Measurements from ENCODE around the gene COL5A2.

Gene COL5A2

GRCh38 chr2:189083106-189083505 lies 96.5 kb downstream of the COL5A2 start:
- Mint-ChIP-seq H3K36me3 (peaks cover 3% of the 10 kb centered on the region), H3K27ac (no peak overlapping the region), H3K4me1 (ENCODE audit: low read depth) (no peaks in the 10 kb centered on the region), H3K9me3 (ENCODE audit: low read depth) (no peaks in the 10 kb centered on the region), H3K27me3 (no peaks in the 10 kb centered on the region), H3K4me3 (no peak overlapping the region)

- Mint-ChIP-seq H3K36me3 (peaks cover 3% of the 10 kb centered on the region), H3K27me3 (no peaks in the 10 kb centered on the region), H3K4me3 (no peak overlapping the region), H3K9me3 (ENCODE audit: low read depth) (no peaks in the 10 kb centered on the region), H3K27ac (no peak overlapping the region), H3K4me1 (ENCODE audit: low read depth) (no peaks in the 10 kb centered on the region)
These were observed 97.1 kb downstream of the COL5A2 start for GRCh38 chr2:189082376-189082975.

GRCh38 chr2:189076572-189076971 lies 103.0 kb downstream of the COL5A2 start:
- no peaks in the 10 kb centered on the region for H3K27me3 Mint-ChIP-seq
- no peaks in the 10 kb centered on the region for H3K9me3 Mint-ChIP-seq (ENCODE audit: low read depth)
- H3K4me1 Mint-ChIP-seq (ENCODE audit: low read depth) = no peaks in the 10 kb centered on the region
- H3K36me3 Mint-ChIP-seq = no peaks in the 10 kb centered on the region
- H3K4me3 Mint-ChIP-seq = no peak overlapping the region
- no peak overlapping the region for H3K27ac Mint-ChIP-seq

GRCh38 chr2:189076120-189076519 lies 103.4 kb downstream of the COL5A2 start:
- H3K27ac Mint-ChIP-seq = no peak overlapping the region

GRCh38 chr2:189074506-189074905 lies 105.1 kb downstream of the COL5A2 start:
- H3K4me3 Mint-ChIP-seq = no peak overlapping the region
- no peaks in the 10 kb centered on the region for H3K36me3 Mint-ChIP-seq
- no peaks in the 10 kb centered on the region for H3K9me3 Mint-ChIP-seq (ENCODE audit: low read depth)
- H3K27ac Mint-ChIP-seq = no peak overlapping the region
- H3K4me1 Mint-ChIP-seq (ENCODE audit: low read depth) = no peaks in the 10 kb centered on the region
- H3K27me3 Mint-ChIP-seq = no peaks in the 10 kb centered on the region

More at GRCh38 chr2:189076120-189076519, 103.4 kb downstream of the COL5A2 start:
- Mint-ChIP-seq H3K4me1 (ENCODE audit: low read depth) (no peaks in the 10 kb centered on the region), H3K4me3 (no peak overlapping the region), H3K9me3 (ENCODE audit: low read depth) (no peaks in the 10 kb centered on the region), H3K27me3 (no peaks in the 10 kb centered on the region), H3K36me3 (no peaks in the 10 kb centered on the region)

- H3K9me3 Mint-ChIP-seq (ENCODE audit: low read depth) = no peaks in the 10 kb centered on the region
- no peaks in the 10 kb centered on the region for H3K27me3 Mint-ChIP-seq
- no peaks in the 10 kb centered on the region for H3K4me1 Mint-ChIP-seq (ENCODE audit: low read depth)
- no peak overlapping the region for H3K4me3 Mint-ChIP-seq
- H3K36me3 Mint-ChIP-seq = peaks cover 3% of the 10 kb centered on the region
- no peak overlapping the region for H3K27ac Mint-ChIP-seq
These were observed 107.5 kb downstream of the COL5A2 start for GRCh38 chr2:189072036-189072435.

GRCh38 chr2:189069855-189070619 lies 109.5 kb downstream of the COL5A2 start:
- H3K27me3 Mint-ChIP-seq = no peaks in the 10 kb centered on the region
- H3K27ac Mint-ChIP-seq = no peak overlapping the region
- no peak overlapping the region for H3K4me3 Mint-ChIP-seq
- H3K9me3 Mint-ChIP-seq (ENCODE audit: low read depth) = no peaks in the 10 kb centered on the region
- H3K36me3 Mint-ChIP-seq = peaks cover 3% of the 10 kb centered on the region
- H3K4me1 Mint-ChIP-seq (ENCODE audit: low read depth) = no peaks in the 10 kb centered on the region

GRCh38 chr2:189066037-189066436 lies 113.5 kb downstream of the COL5A2 start:
- Mint-ChIP-seq H3K9me3 (ENCODE audit: low read depth) (no peaks in the 10 kb centered on the region), H3K4me1 (ENCODE audit: low read depth) (no peaks in the 10 kb centered on the region)

GRCh38 chr2:189060096-189060642 lies 119.4 kb downstream of the COL5A2 start:
- no peaks in the 10 kb centered on the region for H3K27me3 Mint-ChIP-seq
- no peaks in the 10 kb centered on the region for H3K9me3 Mint-ChIP-seq (ENCODE audit: low read depth)
- no peak overlapping the region for H3K4me3 Mint-ChIP-seq
- H3K4me1 Mint-ChIP-seq (ENCODE audit: low read depth) = no peaks in the 10 kb centered on the region
- no peak overlapping the region for H3K27ac Mint-ChIP-seq
- H3K36me3 Mint-ChIP-seq = peaks cover 5% of the 10 kb centered on the region

More at GRCh38 chr2:189066037-189066436, 113.5 kb downstream of the COL5A2 start:
- Mint-ChIP-seq H3K4me3 (no peak overlapping the region), H3K27ac (no peak overlapping the region), H3K36me3 (peaks cover 4% of the 10 kb centered on the region), H3K27me3 (no peaks in the 10 kb centered on the region)

- H3K4me3 Mint-ChIP-seq = no peak overlapping the region
- no peaks in the 10 kb centered on the region for H3K27me3 Mint-ChIP-seq
- no peaks in the 10 kb centered on the region for H3K9me3 Mint-ChIP-seq (ENCODE audit: low read depth)
- H3K36me3 Mint-ChIP-seq = peaks cover 3% of the 10 kb centered on the region
- H3K27ac Mint-ChIP-seq = no peak overlapping the region
- no peaks in the 10 kb centered on the region for H3K4me1 Mint-ChIP-seq (ENCODE audit: low read depth)
These were observed 122.2 kb downstream of the COL5A2 start for GRCh38 chr2:189057316-189057715.

GRCh38 chr2:189056200-189057106 lies 123.1 kb downstream of the COL5A2 start:
- Mint-ChIP-seq H3K27me3 (no peaks in the 10 kb centered on the region), H3K36me3 (peaks cover 3% of the 10 kb centered on the region), H3K9me3 (ENCODE audit: low read depth) (no peaks in the 10 kb centered on the region), H3K4me1 (ENCODE audit: low read depth) (no peaks in the 10 kb centered on the region), H3K4me3 (no peak overlapping the region), H3K27ac (no peak overlapping the region)

GRCh38 chr2:189050165-189050712 lies 129.3 kb downstream of the COL5A2 start:
- no peak overlapping the region for H3K27ac Mint-ChIP-seq
- no peaks in the 10 kb centered on the region for H3K27me3 Mint-ChIP-seq
- H3K4me3 Mint-ChIP-seq = no peak overlapping the region
- no peaks in the 10 kb centered on the region for H3K4me1 Mint-ChIP-seq (ENCODE audit: low read depth)
- no peaks in the 10 kb centered on the region for H3K9me3 Mint-ChIP-seq (ENCODE audit: low read depth)
- peaks cover 3% of the 10 kb centered on the region for H3K36me3 Mint-ChIP-seq

- no peaks in the 10 kb centered on the region for H3K9me3 Mint-ChIP-seq (ENCODE audit: low read depth)
- H3K27me3 Mint-ChIP-seq = no peaks in the 10 kb centered on the region
- H3K27ac Mint-ChIP-seq = no peak overlapping the region
- peaks cover 3% of the 10 kb centered on the region for H3K36me3 Mint-ChIP-seq
- no peaks in the 10 kb centered on the region for H3K4me1 Mint-ChIP-seq (ENCODE audit: low read depth)
- no peak overlapping the region for H3K4me3 Mint-ChIP-seq
These were observed 129.8 kb downstream of the COL5A2 start for GRCh38 chr2:189049709-189050164.

GRCh38 chr2:189048189-189048588 lies 131.4 kb downstream of the COL5A2 start:
- Mint-ChIP-seq H3K36me3 (peaks cover 5% of the 10 kb centered on the region), H3K27ac (no peak overlapping the region), H3K4me1 (ENCODE audit: low read depth) (no peaks in the 10 kb centered on the region), H3K27me3 (no peaks in the 10 kb centered on the region), H3K9me3 (ENCODE audit: low read depth) (no peaks in the 10 kb centered on the region), H3K4me3 (no peak overlapping the region)

All from activated naive CD8-positive, alpha-beta T cell (primary cell).